ENCODE results near the gene TPRN.
A peak's percentile ranks its signal among the peaks of the same experiment; 100 is the strongest.
"Not testable (repeated sequence)": the region's sequence is repeated elsewhere in the genome, so short reads cannot be mapped to it uniquely, and the experiment has no call there.

Gene TPRN

GRCh38 chr9:137200311-137201204 lies at the start of gene TPRN:
TSS of gene TPRN (minus strand) at chr9:137200741. CDS start at chr9:137200711, 30 bp downstream.
- DNase-seq: peak; percentile 99

GRCh38 chr9:137247916-137248175 lies 47.3 kb upstream of the TPRN start:
- DNase-seq: no peak

GRCh38 chr9:137247135-137247915 lies 46.8 kb upstream of the TPRN start:
- no peak for DNase-seq

GRCh38 chr9:137245450-137246421 lies 45.2 kb upstream of the TPRN start:
- no peak for DNase-seq

GRCh38 chr9:137244486-137245449 lies 44.2 kb upstream of the TPRN start:
- no peak for DNase-seq

GRCh38 chr9:137243626-137244485 lies 43.3 kb upstream of the TPRN start:
- peak; percentile 40 for DNase-seq

GRCh38 chr9:137243266-137243625 lies 42.7 kb upstream of the TPRN start:
- DNase-seq: not testable (repeated sequence)

GRCh38 chr9:137242269-137243203 lies 42.0 kb upstream of the TPRN start:
- no peak for DNase-seq

GRCh38 chr9:137241490-137242268 lies 41.1 kb upstream of the TPRN start:
- DNase-seq: peak; percentile 60

GRCh38 chr9:137240841-137241489 lies 40.4 kb upstream of the TPRN start, which contains the start of gene TUBB4B:
TSS of gene TUBB4B (plus strand) at chr9:137241287. CDS start at chr9:137241361, 74 bp downstream.
- peak; percentile 100 for DNase-seq

- DNase-seq: peak; percentile 66
These were observed 39.8 kb upstream of the TPRN start for GRCh38 chr9:137240318-137240840.

GRCh38 chr9:137239541-137240200 lies 39.1 kb upstream of the TPRN start:
- not testable (repeated sequence) for DNase-seq

- DNase-seq: no peak
These were observed 37.5 kb upstream of the TPRN start for GRCh38 chr9:137237759-137238726.

- DNase-seq: no peak
These were observed 36.4 kb upstream of the TPRN start for GRCh38 chr9:137236936-137237421.

GRCh38 chr9:137236238-137236935 lies 35.8 kb upstream of the TPRN start:
- DNase-seq: peak; percentile 77
